ENCODE data around the gene RNF31. TPM values are rescaled to one million over a fixed set of nuclear protein-coding genes. Genes with fewer than 3 reads are reported as not detected.

The RNF31 gene
- total and polyA plus RNA-seq, 2 of the 13 experiments (the other 11 are each of a cell fraction or from before 2014, with no cell fraction given), result 48.2 to 86.8 TPM

GRCh38 chr14:24146978-24147760, at the start of gene RNF31 (continued):
- TF ChIP-seq ZNF567 (CRISPR knock-in tag; IDR thresholded peaks at IDR 0.05; ENCODE audit: borderline replicate concordance) (peak; percentile 45; the same call in 1 of the 2 replicates), SALL2 (CRISPR knock-in tag; IDR thresholded peaks at IDR 0.05) (peak; percentile 32; the same call in 1 of the 2 replicates), RAD21 (CRISPR knock-in tag; IDR thresholded peaks at IDR 0.05) (peak; percentile 39), KAT8 (CRISPR knock-in tag; IDR thresholded peaks at IDR 0.05) (peak; percentile 84), ZNF747 (CRISPR knock-in tag; IDR thresholded peaks at IDR 0.05; ENCODE audit: borderline replicate concordance) (0 out of 2 replicates have a peak, but pooled peaks have one; percentile 62), ZNF263 (CRISPR knock-in tag; IDR thresholded peaks at IDR 0.05) (peak; percentile 86), SNAPC5 (CRISPR knock-in tag; IDR thresholded peaks at IDR 0.05; ENCODE audit: borderline replicate concordance) (0 out of 2 replicates have a peak, but pooled peaks have one; percentile 91), KLF9 (CRISPR knock-in tag; IDR thresholded peaks at IDR 0.05; ENCODE audit: low read depth) (no peak), MIXL1 (CRISPR knock-in tag; IDR thresholded peaks at IDR 0.05) (peak; percentile 26), EED (CRISPR knock-in tag; IDR thresholded peaks at IDR 0.05) (0 out of 2 replicates have a peak, but pooled peaks have one; percentile 56), SMAD1 (CRISPR knock-in tag; IDR thresholded peaks at IDR 0.05; ENCODE audit: borderline replicate concordance, low read depth) (peak; percentile 26; the same call in 1 of the 2 replicates), CTCF (CRISPR knock-in tag; IDR thresholded peaks at IDR 0.05) (no peak; the same call in 1 of the 2 replicates), ASH2L (IDR thresholded peaks at IDR 0.05; ENCODE audit: insufficient read length, low read depth, low read length) (peak; percentile 92), EP300 (IDR thresholded peaks at IDR 0.05; ENCODE audit: low read depth in 2 of 2, low read length in 2 of 2) (no peak), EP300 (CRISPR knock-in tag; IDR thresholded peaks at IDR 0.05; ENCODE audit: borderline replicate concordance) (peak; percentile 33; the same call in 1 of the 2 replicates), ISX (CRISPR knock-in tag; conservative IDR thresholded peaks at IDR 0.05) (0 out of 2 replicates have a peak, but pooled peaks have one; percentile 81), REPIN1 (CRISPR knock-in tag; IDR thresholded peaks at IDR 0.05; ENCODE audit: borderline replicate concordance, low read depth) (peak; percentile 61), SP140L (CRISPR knock-in tag; IDR thresholded peaks at IDR 0.05; ENCODE audit: borderline replicate concordance) (peak; percentile 96; the same call in 1 of the 2 replicates), MXD3 (CRISPR knock-in tag; IDR thresholded peaks at IDR 0.05) (peak; percentile 2), ARID2 (CRISPR knock-in tag; IDR thresholded peaks at IDR 0.05; ENCODE audit: borderline replicate concordance) (0 out of 2 replicates have a peak, but pooled peaks have one; percentile 83), ZNF7 (CRISPR knock-in tag; IDR thresholded peaks at IDR 0.05) (peak; percentile 56; the same call in 1 of the 2 replicates), NR2F2 (IDR thresholded peaks at IDR 0.05; ENCODE audit: borderline replicate concordance, low read depth) (no peak), ZNF891 (CRISPR knock-in tag; IDR thresholded peaks at IDR 0.05) (no peak), GZF1 (CRISPR knock-in tag; IDR thresholded peaks at IDR 0.05) (peak; percentile 14; the same call in 1 of the 2 replicates), SMAD3 (CRISPR knock-in tag; IDR thresholded peaks at IDR 0.05) (peak; percentile 29; the same call in 1 of the 2 replicates), ZNF660 (CRISPR knock-in tag; IDR thresholded peaks at IDR 0.05; ENCODE audit: borderline replicate concordance, low read depth) (0 out of 2 replicates have a peak, but pooled peaks have one; percentile 86), ESRRA (CRISPR knock-in tag; IDR thresholded peaks at IDR 0.05; ENCODE audit: low read depth) (0 out of 2 replicates have a peak, but pooled peaks have one; percentile 16), CREM (IDR thresholded peaks at IDR 0.05) (peak; percentile 53; the same call in 1 of the 2 replicates), CREM (CRISPR knock-in tag; IDR thresholded peaks at IDR 0.05) (no peak), NFATC3 (CRISPR knock-in tag; IDR thresholded peaks at IDR 0.05) (no peak; the same call in 1 of the 2 replicates)

Data from HepG2 (cell line).